T-helper 1 cell treated with Interleukin-12 subunit alpha and Interleukin-12 subunit beta and Interleukin-4 antibody, amounts not matched to agents 30 ng/mL and 1 ng/mL, for 36 hours (primary cell): Measurements from ENCODE around the gene GTF2E1. TPM values are rescaled to one million over a fixed set of nuclear protein-coding genes. Genes with fewer than 3 reads are reported as not detected.
"Not testable (repeated sequence)": the region's sequence is repeated elsewhere in the genome, so short reads cannot be mapped to it uniquely, and the experiment has no call there.

Experiments
- intact Hi-C: fragments of 100-400 bp; cut with micrococcal nuclease; formaldehyde crosslinking; loops from one replicate; pipeline ENCODE4 v1.15.1; 2024
- total RNA-seq: library from RNA; stranded (reverse); gene quantifications from 2 replicates; pipeline ENCODE4 v1.2.3, GENCODE V29; 2022

Gene GTF2E1
- 29.0 and 30.2 TPM in 2 replicates for total RNA-seq

DNA sequence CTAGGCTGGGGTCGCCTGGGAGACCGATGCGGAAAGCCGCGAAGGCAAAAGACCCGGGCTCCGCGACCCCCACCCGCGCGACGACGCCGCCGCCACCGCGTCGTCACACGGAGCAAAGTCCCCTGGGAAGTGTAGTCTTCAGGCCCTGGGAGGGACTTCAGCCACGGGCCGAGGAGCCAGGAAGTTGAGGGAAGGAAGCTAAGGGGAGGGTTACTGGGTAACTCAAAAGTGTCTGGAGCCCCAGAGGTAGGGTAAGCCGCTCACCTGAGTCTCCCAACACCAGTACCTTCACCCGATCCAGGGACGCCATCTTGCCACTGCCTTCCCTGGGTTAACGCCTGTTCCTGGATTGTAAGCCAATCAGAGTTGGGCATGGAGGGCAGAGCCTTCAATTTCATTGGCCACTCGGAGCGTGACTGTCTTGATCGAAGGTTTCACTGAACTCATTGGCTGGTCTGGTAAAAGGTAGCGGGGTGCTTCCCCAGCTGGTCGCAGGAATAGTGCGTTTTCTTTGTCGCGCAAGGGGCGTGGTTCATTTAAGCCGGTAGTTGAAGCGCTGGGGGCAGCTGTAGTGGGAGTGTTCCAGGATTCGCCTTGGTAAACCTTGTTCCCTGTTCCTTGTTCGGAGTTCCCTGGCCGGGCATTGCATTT is at the start of gene GTF2E1, which contains the start of gene RABL3:
TSS of gene GTF2E1 (plus strand) at position 547 of the 651 bp plus-strand sequence. CDS start 7,809 bp downstream, outside the sequence.
TSS of gene RABL3 (minus strand) at position 319 of the 651 bp plus-strand sequence. CDS start at position 310, 9 bp downstream.
- intact Hi-C loops = loop anchor here (1.0 to 10.0 kb wide), 18 partner anchors 23 to 1642 kb away; partner anchors contain the start of genes COX17, EAF2, FAM162A and GOLGB1

DNA sequence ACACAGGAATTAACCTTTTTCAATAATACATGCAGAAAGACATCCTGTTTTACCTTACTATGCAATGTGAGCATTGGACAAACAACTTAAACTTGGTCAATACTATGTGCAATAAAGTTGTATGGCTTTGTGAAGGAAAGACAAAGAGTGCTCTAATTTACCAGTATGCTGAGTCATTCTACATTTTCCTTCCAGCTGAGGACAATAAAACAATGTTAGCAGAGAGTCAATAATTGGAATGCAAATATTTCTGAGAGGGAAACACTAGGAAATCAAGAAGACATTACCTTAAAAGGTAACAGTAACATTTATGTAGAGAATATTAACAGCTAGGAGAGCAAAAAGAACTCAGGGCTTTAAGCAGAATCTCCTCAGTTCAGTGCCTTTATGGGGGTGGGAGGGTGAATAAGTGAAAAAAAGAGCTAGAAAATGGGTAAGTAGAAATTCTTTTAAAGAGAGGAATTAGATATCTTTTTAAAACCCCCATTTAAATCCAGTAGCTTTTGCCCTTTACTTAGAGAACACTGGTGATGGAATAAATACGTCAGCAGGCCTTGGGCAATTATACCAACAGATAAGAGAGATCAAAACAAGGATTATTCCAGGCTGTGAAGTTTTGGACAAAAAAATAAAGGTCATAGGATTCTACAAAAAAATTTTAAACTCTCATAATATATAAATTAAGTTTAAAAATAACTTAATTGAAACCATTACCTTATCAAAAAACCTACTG is 48.9 kb upstream of the GTF2E1 start:
- intact Hi-C loops = no loop called here

GRCh38 chr3:120699333-120699732 is 43.2 kb upstream of the GTF2E1 start:
- intact Hi-C loops = no loop called here

- intact Hi-C loops = no loop called here
Observed at GRCh38 chr3:120705884-120706582, 36.5 kb upstream of the GTF2E1 start.

DNA sequence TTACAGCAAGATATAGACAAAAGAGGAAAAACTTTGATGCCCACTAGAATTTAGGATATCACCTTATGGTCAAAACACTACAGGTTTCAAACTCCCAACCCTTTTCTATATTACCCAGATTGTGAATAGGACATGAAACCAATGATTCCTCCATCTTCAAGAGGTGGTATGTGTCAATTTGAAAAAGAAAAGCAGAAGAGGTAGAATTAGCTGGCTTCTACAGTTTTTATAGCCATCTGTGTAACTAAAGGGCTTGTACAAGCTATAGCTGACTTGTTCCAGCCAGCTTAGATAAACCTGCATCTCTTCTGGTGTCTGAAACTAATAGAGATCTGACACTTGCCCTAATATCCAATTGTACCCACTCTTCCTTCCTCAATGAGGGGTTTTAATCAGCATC is 35.6 kb upstream of the GTF2E1 start:
- intact Hi-C loops = no loop called here

DNA sequence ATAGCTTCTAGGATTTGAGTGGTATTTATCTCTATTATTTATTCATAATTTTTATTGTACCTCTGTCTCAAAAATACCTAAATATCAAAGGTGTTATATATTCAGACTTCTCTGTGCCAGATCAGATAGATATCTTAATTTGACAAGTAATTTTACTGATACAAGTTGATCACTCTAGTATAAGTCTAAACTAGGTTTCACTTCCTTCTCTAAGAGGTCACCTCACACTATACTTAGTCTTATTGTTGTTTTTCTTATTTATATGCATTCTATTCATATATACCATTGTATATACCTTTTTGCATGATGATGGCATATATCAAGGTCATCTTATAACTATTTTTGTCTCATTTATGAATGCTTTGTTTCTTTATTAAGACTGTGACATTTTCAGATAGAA is 34.1 kb upstream of the GTF2E1 start:
- intact Hi-C loops = no loop called here

GRCh38 chr3:120710369-120710768 is 32.2 kb upstream of the GTF2E1 start:
- intact Hi-C loops = no loop called here

GRCh38 chr3:120713262-120713661 is 29.3 kb upstream of the GTF2E1 start:
- intact Hi-C loops = no loop called here

DNA sequence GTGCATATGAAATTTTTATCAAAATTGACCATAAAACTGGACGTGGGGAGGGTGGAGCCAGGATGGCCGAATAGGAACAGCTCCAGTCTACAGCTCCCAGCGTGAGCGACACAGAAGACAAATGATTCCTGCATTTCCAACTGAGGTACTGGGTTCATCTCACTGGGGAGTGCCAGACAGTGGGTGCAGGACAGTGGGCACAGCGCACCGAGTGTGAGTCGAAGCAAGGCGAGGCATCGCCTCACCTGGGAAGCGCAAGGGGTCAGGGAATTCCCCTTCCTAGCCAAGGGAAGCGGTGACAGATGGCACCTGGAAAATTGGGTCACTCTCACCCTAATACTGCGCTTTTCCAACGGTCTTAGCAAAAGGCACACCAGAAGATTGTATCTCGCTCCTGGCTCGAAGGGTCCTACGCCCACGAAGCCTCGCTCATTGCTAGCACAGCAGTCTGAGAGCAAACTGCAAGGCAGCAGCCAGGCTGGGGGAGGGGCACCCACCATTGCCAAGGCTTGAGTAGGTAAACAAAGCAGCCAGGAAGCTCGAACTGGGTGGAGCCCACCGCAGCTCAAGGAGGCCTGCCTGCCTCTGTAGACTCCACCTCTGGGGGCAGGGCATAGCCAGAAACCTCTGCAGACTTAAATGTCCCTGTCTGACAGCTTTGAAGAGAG is 23.2 kb upstream of the GTF2E1 start:
- intact Hi-C loops = loop anchor here (1.0 to 5.0 kb wide), 4 partner anchors 23 to 157 kb away; partner anchors contain the start of genes GTF2E1, NDUFB4 and RABL3

- intact Hi-C loops = no loop called here
Observed at GRCh38 chr3:120726791-120727190, 15.8 kb upstream of the GTF2E1 start.

GRCh38 chr3:120730576-120731542 is 11.7 kb upstream of the GTF2E1 start:
- intact Hi-C loops = loop anchor here (1.0 kb wide), 1 partner anchor 11 kb away; no protein-coding TSS in a partner anchor

DNA sequence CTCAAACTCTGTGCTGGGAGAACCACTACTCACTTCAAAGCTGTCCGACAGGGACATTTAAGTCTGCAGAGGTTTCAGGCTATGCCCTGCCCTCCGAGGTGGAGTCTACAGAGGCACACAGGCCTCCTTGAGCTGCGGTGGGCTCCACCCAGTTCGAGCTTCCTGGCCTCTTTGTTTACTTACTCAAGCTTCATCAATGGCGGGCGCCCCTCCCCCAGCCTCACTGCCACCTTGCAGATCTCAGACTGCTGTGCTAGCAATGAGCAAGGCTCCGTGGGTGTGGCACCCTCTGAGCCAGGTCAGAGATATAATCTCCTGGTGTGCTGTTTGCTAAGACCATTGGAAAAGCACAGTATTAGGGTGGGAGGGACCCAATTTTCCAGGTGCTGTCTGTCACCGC is 4.5 kb upstream of the GTF2E1 start:
- intact Hi-C loops = not testable (repeated sequence)

DNA sequence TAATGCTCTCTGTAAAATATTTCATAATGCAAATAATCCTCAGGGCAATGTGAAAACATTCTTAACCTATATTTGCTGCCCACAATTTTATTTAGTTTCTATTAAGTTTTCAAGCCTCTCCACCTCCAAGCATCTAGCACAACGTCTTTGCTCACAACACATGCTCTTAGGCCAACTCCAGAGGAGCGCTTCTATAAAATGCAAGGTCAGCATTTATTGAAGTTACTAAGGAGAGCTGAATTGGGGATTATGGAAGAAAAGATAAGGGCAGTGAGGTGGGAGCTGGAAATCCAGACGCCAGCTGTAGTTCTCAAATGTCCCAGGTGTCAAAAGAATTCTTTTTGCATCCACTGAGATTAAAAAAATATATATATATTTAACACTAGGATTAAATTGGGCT is 1.2 kb upstream of the GTF2E1 start:
- intact Hi-C loops = loop anchor here (5.0 to 10.0 kb wide), 4 partner anchors 693 to 1417 kb away; partner anchors contain the start of genes EAF2, GOLGB1 and IQCB1

DNA sequence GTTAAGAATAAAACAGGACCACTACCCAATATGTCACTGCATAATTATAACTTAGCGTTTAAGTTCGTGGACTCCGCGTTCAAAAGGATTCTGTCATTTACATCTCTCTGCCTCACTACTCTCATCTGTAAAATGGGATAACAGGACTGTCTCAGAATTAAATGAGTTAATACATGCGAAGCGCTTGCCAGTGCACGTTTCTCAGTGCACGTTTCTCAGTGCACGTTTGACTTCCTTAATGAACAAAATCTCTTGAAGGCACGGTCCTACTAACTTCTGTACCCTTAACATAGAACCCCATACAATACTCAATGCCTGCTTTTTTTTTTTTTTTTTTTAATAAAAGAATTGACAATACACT is 727 bp upstream of the GTF2E1 start:
- intact Hi-C loops = loop anchor here (1.0 to 10.0 kb wide), 18 partner anchors 23 to 1643 kb away; partner anchors contain the start of genes COX17, EAF2, FAM162A and GOLGB1

- intact Hi-C loops = loop anchor here (1.0 to 10.0 kb wide), 18 partner anchors 24 to 1642 kb away; partner anchors contain the start of genes COX17, EAF2, FAM162A and GOLGB1
Observed at GRCh38 chr3:120742849-120743365, 363 bp downstream of the GTF2E1 start.

DNA sequence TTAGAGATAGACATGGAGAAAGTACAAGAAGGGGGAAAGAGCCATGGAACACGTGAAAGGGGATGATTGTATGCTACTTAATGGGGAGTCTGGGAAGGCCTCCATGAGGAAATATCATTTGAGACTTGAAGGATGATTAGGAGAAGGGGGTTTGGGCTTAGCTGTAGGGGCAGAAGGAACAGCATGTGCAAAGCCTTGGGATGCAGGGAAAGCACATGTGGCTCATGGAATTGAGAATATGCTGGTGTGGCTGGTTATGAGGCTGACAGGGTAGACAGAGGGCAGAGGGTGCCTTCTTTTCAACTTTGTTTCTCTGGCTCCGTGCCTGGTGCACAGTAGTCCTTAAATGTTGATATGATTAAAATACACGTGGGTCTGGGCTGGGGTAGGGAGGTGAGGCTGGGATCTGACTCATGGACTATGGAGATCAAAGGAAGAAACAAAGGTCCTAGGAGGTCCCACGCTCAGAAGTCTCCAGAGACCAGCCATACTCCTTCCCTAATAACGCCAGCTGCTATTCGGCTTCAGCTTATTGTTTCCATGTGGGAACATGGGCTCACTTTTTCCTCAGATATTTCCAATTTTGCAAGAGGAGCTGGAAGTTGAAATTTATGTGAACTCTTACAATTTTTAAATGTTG is 1.1 kb downstream of the GTF2E1 start:
- intact Hi-C loops = loop anchor here (2.0 to 10.0 kb wide), 6 partner anchors 29 to 1641 kb away; partner anchors contain the start of genes EAF2, FAM162A, GOLGB1 and IQCB1

GRCh38 chr3:120745466-120745865 is 2.9 kb downstream of the GTF2E1 start:
- intact Hi-C loops = loop anchor here (10.0 kb wide), 2 partner anchors 689 to 1421 kb away; no protein-coding TSS in a partner anchor

DNA sequence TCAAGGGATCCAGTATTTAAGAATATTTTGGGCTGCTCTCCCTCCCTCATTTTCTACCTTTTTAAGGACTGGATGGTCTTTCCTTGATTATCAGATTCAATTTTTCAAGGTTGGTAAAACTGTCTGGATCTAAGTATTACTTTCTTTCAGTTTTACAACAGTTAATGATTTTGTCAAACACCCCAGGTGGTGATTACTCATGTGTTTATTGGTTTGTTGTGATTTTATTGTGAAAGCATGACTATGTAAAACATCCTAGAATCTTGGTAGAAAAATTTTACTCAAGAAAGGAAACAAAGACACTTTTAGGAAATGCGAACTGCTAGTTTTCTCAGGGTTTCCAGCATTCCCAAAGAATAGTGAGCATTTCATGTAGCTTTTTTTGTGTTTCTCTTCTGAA is 7.3 kb downstream of the GTF2E1 start:
- intact Hi-C loops = loop anchor here (10.0 kb wide), 2 partner anchors 685 to 1425 kb away; no protein-coding TSS in a partner anchor

DNA sequence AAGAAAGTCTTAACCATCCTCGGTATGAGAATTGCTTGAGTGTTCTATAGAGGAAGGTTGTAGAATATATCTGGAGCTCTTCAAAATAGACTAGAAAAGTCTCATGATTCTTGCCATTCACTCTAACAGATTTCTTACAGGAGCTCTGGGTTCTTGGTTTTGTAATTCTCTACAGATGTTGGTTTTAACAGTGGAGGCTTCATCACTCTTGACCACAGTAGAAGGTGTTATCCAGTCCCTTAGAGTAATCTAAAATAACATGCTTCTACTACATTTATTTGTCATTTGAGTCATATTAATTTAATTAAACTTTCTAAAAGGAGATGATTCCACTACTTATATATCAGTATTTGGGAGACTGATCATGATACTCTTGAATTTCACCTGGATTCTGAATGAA is 9.7 kb downstream of the GTF2E1 start:
- intact Hi-C loops = no loop called here
